Measurements from ENCODE around the gene ARFGEF3. TPM values are rescaled to one million over a fixed set of nuclear protein-coding genes. Genes with fewer than 3 reads are reported as not detected.

The ARFGEF3 gene
- total RNA-seq, 1 donor from 2014 or later, result 2.0 TPM

DNA sequence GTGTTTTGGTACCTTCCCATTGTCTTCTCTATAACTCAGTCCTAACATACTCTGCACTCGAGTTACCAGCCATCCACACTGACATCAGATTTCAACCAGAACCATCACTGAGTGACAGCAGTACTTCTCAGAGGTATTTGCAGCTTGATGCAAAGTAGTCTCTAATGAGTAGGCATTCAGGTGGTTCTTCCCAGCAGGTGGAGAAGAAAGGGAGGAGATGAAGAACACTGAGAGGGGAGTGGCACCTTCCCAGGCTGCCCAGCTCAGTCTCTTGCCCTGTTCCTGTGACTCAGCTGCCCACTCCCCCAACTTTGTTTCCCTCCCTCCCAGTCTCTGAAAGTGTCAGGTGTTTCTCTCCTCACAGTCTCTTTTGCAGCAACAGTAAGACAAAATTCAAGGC lies 177.3 kb downstream of the ARFGEF3 start:
- TF ChIP-seq CTCF (IDR thresholded peaks at IDR 0.05; ENCODE audit: borderline replicate concordance), result no peak
- no peak for DNase-seq
- Histone ChIP-seq H3K9me3 (replicated peaks) (no peaks in the 10 kb centered on the region), H3K27ac (replicated peaks) (no peak overlapping the region), H3K36me3 (no peaks in the 10 kb centered on the region), H3K4me1 (no peaks in the 10 kb centered on the region), H3K4me3 (no peak overlapping the region), H3K27me3 (ENCODE audit: low read depth) (no peaks in the 10 kb centered on the region)
- intact Hi-C loops (cut with micrococcal nuclease), result no loop called here

- H3K4me1 ChIP-seq, result no peaks in the 10 kb centered on the region
- no peaks in the 10 kb centered on the region for H3K9me3 ChIP-seq (replicated peaks)
- TF ChIP-seq CTCF (IDR thresholded peaks at IDR 0.05; ENCODE audit: borderline replicate concordance), result no peak
- H3K36me3 ChIP-seq, result no peaks in the 10 kb centered on the region
- DNase-seq, result no peak
- H3K4me3 ChIP-seq, result no peak overlapping the region
- H3K27ac ChIP-seq (replicated peaks), result no peak overlapping the region
- H3K27me3 ChIP-seq (ENCODE audit: low read depth), result no peaks in the 10 kb centered on the region
- intact Hi-C loops (cut with micrococcal nuclease), result no loop called here
Observed at GRCh38 chr6:138341176-138341575, 179.4 kb downstream of the ARFGEF3 start.

GRCh38 chr6:138343112-138343511 lies 181.4 kb downstream of the ARFGEF3 start:
- TF ChIP-seq CTCF (IDR thresholded peaks at IDR 0.05; ENCODE audit: borderline replicate concordance), result no peak
- Histone ChIP-seq H3K36me3 (no peaks in the 10 kb centered on the region), H3K9me3 (replicated peaks) (no peaks in the 10 kb centered on the region), H3K4me1 (no peaks in the 10 kb centered on the region), H3K27ac (replicated peaks) (no peak overlapping the region), H3K27me3 (ENCODE audit: low read depth) (no peaks in the 10 kb centered on the region), H3K4me3 (no peak overlapping the region)
- intact Hi-C loops (cut with micrococcal nuclease), result no loop called here
- no peak for DNase-seq

- no peaks in the 10 kb centered on the region for H3K9me3 ChIP-seq (replicated peaks)
- peaks cover 8% of the 10 kb centered on the region for H3K4me1 ChIP-seq
- intact Hi-C loops (cut with micrococcal nuclease), result no loop called here
- no peaks in the 10 kb centered on the region for H3K27me3 ChIP-seq (ENCODE audit: low read depth)
- TF ChIP-seq CTCF (IDR thresholded peaks at IDR 0.05; ENCODE audit: borderline replicate concordance), result no peak
- DNase-seq, result no peak
- no peaks in the 10 kb centered on the region for H3K36me3 ChIP-seq
- no peak overlapping the region for H3K4me3 ChIP-seq
- no peak overlapping the region for H3K27ac ChIP-seq (replicated peaks)
Observed at GRCh38 chr6:138345565-138346285, 184.0 kb downstream of the ARFGEF3 start.

- Histone ChIP-seq H3K4me3 (no peak overlapping the region), H3K4me1 (peaks cover 8% of the 10 kb centered on the region), H3K27me3 (ENCODE audit: low read depth) (no peaks in the 10 kb centered on the region), H3K27ac (replicated peaks) (no peak overlapping the region), H3K36me3 (no peaks in the 10 kb centered on the region), H3K9me3 (replicated peaks) (no peaks in the 10 kb centered on the region)
- no peak for TF ChIP-seq CTCF (IDR thresholded peaks at IDR 0.05; ENCODE audit: borderline replicate concordance)
- DNase-seq, result no peak
- intact Hi-C loops (cut with micrococcal nuclease), result no loop called here
Observed at GRCh38 chr6:138346302-138347195, 184.8 kb downstream of the ARFGEF3 start.

Measured in left ventricle myocardium inferior (tissue), 1 donor.